ENCODE measurements around the gene TAOK3.

TAOK3 gene

DNA sequence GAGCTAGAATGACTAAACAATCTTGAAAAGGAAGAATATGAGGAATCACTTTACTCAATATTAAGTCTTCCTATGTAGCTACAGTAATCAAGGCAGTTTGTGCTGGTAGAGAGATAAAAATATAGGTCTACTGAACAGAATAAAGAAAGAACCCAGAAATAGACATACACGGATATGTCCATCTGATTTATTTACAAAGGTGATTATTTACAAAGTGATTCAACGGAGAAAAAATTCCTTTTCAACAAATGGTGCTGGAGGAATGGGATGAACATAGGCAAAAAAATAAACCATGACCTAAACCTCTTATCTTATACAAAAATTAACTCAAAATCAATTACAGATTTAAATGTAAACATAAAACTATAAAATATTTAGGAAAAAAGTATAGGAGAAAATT is 36.6 kb downstream of the TAOK3 start:
- no peak for DNase-seq (ENCODE audit: low read depth)

GRCh38 chr12:118334939-118335567 is 37.7 kb downstream of the TAOK3 start:
- DNase-seq (ENCODE audit: low read depth): no peak

- DNase-seq (ENCODE audit: low read depth): no peak
These were observed 38.5 kb downstream of the TAOK3 start for GRCh38 chr12:118334241-118334640.

- DNase-seq (ENCODE audit: low read depth): no peak
These were observed 40.2 kb downstream of the TAOK3 start for GRCh38 chr12:118332511-118332910.

GRCh38 chr12:118330421-118331018 is 42.2 kb downstream of the TAOK3 start:
- no peak for DNase-seq (ENCODE audit: low read depth)

- DNase-seq (ENCODE audit: low read depth): no peak
These were observed 44.0 kb downstream of the TAOK3 start for GRCh38 chr12:118328486-118329330.

- no peak for DNase-seq (ENCODE audit: low read depth)
These were observed 45.3 kb downstream of the TAOK3 start for GRCh38 chr12:118327391-118327790.

DNA sequence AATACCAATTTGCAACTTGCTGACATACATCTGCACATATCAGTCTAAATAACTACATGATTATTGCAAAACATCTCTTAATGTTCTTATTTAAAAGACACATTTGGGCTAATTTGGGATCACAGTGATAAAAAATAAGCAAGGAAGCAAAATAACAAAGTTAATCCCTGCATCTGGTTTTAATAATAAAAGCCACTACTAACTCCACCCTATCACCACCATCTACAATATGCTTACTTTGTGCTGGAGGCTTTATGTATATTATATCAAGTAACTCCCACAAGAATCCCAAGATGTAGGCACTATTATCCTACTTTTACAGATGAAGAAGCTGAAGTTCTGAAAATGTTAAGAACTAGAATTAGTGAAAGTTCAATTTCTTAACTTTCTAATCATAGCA is 45.7 kb downstream of the TAOK3 start:
- DNase-seq (ENCODE audit: low read depth): no peak

DNA sequence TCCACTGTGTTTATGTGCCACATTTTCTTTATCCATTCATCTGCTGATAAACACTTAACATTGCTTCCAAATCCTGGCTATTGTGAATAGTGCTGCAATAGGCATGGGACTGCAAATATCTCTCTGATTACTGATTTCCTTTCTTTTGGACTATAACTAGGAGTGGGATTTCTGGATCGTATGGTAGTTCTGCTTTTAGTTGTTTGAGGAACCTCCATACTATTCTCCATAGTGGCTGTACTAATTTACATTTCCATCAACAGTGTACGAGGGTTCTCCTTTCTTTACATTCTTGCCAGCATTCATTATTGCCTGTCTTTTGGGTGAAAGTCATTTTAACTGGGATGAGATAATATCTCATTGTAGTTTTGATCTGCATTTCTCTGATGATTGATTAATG is 47.6 kb downstream of the TAOK3 start:
- DNase-seq (ENCODE audit: low read depth): no peak

DNA sequence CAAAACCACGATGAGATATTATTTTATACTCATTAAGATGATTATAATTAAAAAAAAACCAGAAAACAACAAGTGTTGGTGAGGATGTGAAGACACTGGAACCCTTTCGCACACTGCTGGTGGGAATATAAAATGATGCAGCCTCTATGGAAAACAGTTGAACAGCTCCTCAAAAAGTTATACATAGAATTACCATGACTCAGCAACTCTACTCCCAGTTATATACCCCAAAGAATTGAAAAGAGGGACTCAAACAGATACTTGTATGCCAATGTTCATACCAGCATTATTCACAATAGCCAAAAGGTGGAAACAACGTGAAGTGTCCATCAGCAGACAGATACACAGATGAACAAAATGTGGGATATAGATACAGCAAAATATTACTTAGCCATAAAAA is 53.1 kb downstream of the TAOK3 start:
- no peak for DNase-seq (ENCODE audit: low read depth)

DNA sequence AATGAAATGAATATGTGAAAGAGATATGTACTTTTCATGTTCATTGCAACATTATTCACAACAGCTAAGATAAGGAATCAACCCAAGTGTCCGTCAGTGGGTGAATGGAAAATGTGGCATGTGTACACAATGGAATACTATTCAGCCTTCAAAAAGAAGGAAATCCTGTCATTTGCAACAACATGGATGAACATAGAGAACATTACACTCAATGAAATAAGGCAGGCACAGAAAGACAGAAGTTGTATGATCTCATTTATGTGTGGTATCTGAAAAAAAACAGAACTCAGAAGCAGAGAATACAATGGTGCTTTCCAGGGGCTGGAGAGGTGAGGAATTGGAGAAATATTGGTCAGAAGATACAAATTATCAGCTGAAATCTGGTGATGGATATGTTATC is 54.0 kb downstream of the TAOK3 start:
- DNase-seq (ENCODE audit: low read depth): no peak

GRCh38 chr12:118317729-118318128 is 55.0 kb downstream of the TAOK3 start:
- no peak for DNase-seq (ENCODE audit: low read depth)

DNA sequence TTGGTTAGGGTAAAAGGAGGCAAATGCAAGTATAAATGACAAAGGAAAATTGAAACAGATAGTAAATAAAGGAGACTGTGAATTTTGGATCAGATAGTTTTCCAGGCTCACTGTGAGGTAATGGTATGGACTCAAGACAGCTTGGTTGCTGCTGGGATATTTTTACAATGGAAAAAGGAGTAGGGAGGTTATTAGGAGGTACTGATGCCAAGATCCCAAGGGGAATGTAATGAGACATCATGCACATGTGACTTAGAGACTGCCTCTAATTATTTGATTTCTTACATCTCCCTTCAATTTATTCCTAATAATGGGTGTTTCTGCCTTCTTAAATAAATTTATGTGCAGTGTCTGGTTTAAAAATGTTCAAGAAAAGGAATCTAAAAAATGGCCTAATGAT is 56.9 kb downstream of the TAOK3 start:
- DNase-seq (ENCODE audit: low read depth): no peak

- DNase-seq (ENCODE audit: low read depth): no peak
These were observed 60.1 kb downstream of the TAOK3 start for GRCh38 chr12:118312578-118312977.

DNA sequence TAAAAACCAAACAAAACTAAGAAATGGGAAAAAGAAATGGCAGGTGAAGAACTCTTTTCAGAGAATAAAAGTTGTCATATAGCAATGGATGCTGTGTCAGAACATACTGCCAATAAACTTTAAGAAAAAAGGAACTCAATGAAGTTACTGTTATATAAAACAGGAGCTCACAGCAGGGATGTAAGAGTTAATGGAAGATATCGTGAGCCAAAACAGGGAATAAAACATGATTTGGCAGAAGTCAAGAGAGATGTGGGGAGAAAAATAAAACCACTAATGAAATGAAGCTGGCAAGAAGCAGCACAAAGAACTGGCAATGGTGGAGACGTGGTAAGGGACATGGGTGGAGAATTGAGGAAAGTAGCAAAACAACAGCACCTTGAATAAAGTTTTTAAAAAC is 61.0 kb downstream of the TAOK3 start:
- no peak for DNase-seq (ENCODE audit: low read depth)

- DNase-seq (ENCODE audit: low read depth): no peak
These were observed 62.4 kb downstream of the TAOK3 start for GRCh38 chr12:118310320-118310719.

DNA sequence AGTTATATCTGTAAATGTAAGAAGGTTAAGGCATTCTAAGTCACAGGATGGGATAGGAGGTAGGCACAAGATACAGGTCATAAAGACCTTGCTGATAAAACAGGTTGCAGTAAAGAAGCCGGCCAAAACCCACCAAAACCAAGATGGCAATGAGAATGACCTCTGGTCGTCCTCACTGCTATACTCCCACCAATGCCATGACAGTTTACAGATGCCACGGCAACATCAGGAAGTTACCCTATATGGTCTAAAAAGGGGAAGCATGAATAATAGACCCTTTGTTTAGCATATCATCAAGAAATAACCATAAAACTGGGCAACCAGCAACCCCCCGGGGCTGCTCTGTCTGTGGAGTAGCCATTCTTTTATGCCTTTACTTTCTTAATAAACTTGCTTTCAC is 64.7 kb downstream of the TAOK3 start:
- peak; percentile 33 for DNase-seq (ENCODE audit: low read depth)

- peak; percentile 84 for DNase-seq (ENCODE audit: low read depth)
These were observed 65.4 kb downstream of the TAOK3 start for GRCh38 chr12:118307069-118307954.

GRCh38 chr12:118304093-118304492 is 68.6 kb downstream of the TAOK3 start:
- no peak for DNase-seq (ENCODE audit: low read depth)

DNA sequence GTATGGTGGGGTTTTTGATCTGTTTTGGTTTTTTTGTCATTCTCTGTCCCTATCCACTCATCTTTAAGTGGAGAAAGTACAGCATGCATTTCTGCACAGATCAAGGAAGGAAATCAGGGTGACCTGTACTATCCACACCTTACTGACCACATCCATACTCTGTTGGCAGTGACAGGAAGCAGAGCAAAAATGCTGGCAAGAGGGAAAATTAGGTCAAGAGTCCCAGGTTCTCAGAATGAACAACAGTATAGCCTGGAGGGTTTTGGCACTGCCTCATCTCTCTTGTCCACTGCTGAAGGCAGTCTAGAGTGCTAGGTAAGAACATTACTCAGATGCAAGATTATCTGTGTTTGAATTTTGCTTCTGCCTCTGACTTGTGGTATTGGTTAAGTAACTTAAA is 70.7 kb downstream of the TAOK3 start:
- no peak for DNase-seq (ENCODE audit: low read depth)

DNA sequence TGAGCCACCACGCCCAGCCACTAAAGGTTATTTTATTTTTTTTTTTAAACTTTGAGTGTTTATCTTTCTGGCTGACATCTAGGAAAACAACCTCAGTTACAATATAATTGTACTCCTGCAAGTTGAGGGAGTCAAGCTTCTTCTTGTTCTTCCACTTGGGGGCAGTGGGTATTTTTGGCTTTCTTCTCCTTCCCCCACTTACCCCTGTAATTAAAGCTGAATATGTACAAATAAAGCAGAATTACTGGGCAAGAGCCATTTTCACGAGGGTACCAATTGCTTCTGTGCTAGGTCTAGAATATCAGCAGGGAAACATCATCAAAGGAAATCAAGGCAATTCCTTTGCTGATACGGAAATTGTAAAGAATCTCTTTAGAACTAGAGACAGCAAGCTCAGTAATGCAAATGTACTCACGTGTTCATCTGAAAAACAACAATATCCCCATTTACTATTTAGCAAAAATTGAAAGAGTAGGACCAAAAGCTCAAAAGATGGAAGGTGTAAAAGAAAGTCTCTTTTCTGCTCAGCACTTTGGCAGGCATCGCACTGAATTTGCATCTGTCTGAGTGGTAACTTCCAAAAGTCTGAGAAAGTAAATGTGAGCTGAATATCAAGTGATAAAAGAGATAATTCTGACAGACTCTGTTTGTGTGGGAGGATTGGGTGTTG is 72.8 kb downstream of the TAOK3 start:
- no peak for DNase-seq (ENCODE audit: low read depth)

DNA sequence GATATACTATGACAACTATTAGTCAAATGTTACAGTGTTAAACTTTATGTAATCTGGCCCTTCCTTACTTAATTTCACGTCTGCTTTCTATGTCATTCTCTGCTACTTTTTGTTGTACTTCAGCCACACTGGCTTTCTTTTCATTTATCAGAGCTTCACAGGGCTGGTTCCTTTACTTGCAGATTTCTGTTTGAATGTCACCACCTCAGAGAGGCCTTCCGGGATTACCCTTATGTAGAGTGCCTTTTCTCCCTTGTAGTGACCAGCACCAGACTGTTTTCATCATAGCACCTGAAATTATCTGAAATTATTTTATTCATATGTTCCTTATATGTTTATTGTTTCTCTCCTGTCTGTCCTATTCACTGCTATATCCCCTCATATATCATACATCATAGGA is 75.4 kb downstream of the TAOK3 start:
- no peak for DNase-seq (ENCODE audit: low read depth)
